K562 (cell line): Measurements from ENCODE around the gene QSOX2. TPM values are rescaled to one million over a fixed set of nuclear protein-coding genes. Genes with fewer than 3 reads are reported as not detected.

Experiments
- ATAC-seq: fragments of 200-7000 bp; cut with Tn5 transposase; 3 replicates; pipeline ENCODE4 v1.9.1; 2020; ENCODE audit warnings: moderate library complexity
- BruUV-seq: library from RNA; stranded (reverse); fragments of 400-500 nt; replicated peaks from 2 replicates; lab custom pipeline; 2021; lab: Mats Ljungman, UMichigan
- CTCF ChIA-PET: fragments of 300-600 bp; formaldehyde crosslinking; extraction: SDS; loops from one replicate; lab custom pipeline; 2021; ENCODE audit warnings: low intra/inter-chr PET ratio; lab: Yijun Ruan, JAX
- POLR2A ChIA-PET: fragments of 300-600, 350-650 bp; sonication (Branson Sonifier 250); formaldehyde crosslinking; extraction: SDS; loops from one replicate; lab custom pipeline; 2021; ENCODE audit warnings: antibody characterized with exemption, inconsistent platforms; lab: Yijun Ruan, JAX
- DNase-seq, 4 experiments: peaks; one replicate each; pipeline versions ENCODE4 v3.0.0 to v3.0.0-alpha.2; 2011 to 2018; ENCODE audit warnings: low spot score in 3 of 4, mixed read lengths in 3 of 4; ENCODE audit errors: extremely low read depth in 1 of 4
- FAIRE-seq: peaks from 2 replicates; lab custom pipeline; 2011; peaks lifted over from hg19 to GRCh38; lab: Jason Lieb, UNC
- H2AFZ ChIP-seq: 2 replicates; pipeline ENCODE4 v1.6.0; 2011; ENCODE audit warnings: low read depth, low read length, control low read depth, inconsistent platforms
- H3K27ac ChIP-seq: fragments of 200-600 bp; 3 replicates; pipeline ENCODE4 v1.8.0; 2011; ENCODE audit warnings: low read depth, mild to moderate bottlenecking, control low read depth, inconsistent platforms, low read length, moderate library complexity, mixed read lengths; ENCODE audit errors: extremely low read depth
- H3K27me3 ChIP-seq, 2 experiments: fragments of 300-600 bp in 1 of 2; 2 replicates in 1 of 2; 3 replicates in 1 of 2; pipeline versions ENCODE4 v1.6.0 to v1.8.0; 2011; ENCODE audit warnings: inconsistent platforms in 2 of 2, low read length in 2 of 2, mild to moderate bottlenecking in 1 of 2, mixed read lengths in 1 of 2, moderate library complexity in 1 of 2; ENCODE audit not compliant: control insufficient read depth in 2 of 2, insufficient read depth in 2 of 2
- H3K36me3 ChIP-seq: fragments of 300-600 bp; 3 replicates; pipeline ENCODE4 v1.8.0; 2011; ENCODE audit warnings: mild to moderate bottlenecking, low read length, inconsistent platforms; ENCODE audit not compliant: control insufficient read depth, insufficient read depth
- H3K4me1 ChIP-seq, 2 experiments: fragments of 200-600 bp in 1 of 2; replicated peaks in 1 of 2; 2 replicates in 1 of 2; 3 replicates in 1 of 2; pipeline versions ENCODE4 v1.5.1 to v1.8.0; 2011; ENCODE audit warnings: inconsistent platforms in 2 of 2, low read length in 2 of 2, mild to moderate bottlenecking in 1 of 2, mixed read lengths in 1 of 2, moderate library complexity in 1 of 2; ENCODE audit not compliant: control insufficient read depth in 2 of 2, insufficient read depth in 2 of 2
- H3K4me2 ChIP-seq: 2 replicates; pipeline ENCODE4 v1.6.1; 2011; ENCODE audit warnings: low read length, control low read depth, inconsistent platforms, mixed read lengths; ENCODE audit not compliant: insufficient read depth
- H3K4me3 ChIP-seq: fragments of 200-600 bp; sonication (generic), shearing (Covaris generic); 2 replicates; pipeline ENCODE4 v1.5.1; 2016; ENCODE audit warnings: control low read depth, inconsistent platforms
- H3K79me2 ChIP-seq: fragments of 200-600 bp; 3 replicates; pipeline ENCODE4 v1.8.0; 2011; ENCODE audit warnings: low read length, inconsistent platforms; ENCODE audit not compliant: control insufficient read depth, insufficient read depth
- H3K9ac ChIP-seq, 2 experiments: 2 replicates each; pipeline versions ENCODE4 v1.6.0 to v1.6.1; 2011; ENCODE audit warnings: low read depth in 2 of 2, low read length in 2 of 2, control low read depth in 1 of 2, inconsistent platforms in 1 of 2, mild to moderate bottlenecking in 1 of 2, mixed read lengths in 1 of 2; ENCODE audit not compliant: insufficient read depth in 1 of 2
- H3K9me1 ChIP-seq: one replicate; pipeline ENCODE4 v1.6.0; 2011; ENCODE audit warnings: inconsistent platforms, mild to moderate bottlenecking, low read length, moderate library complexity; ENCODE audit not compliant: control insufficient read depth, insufficient read depth
- H3K9me3 ChIP-seq: replicated peaks from 2 replicates; pipeline ENCODE4 v1.5.1; 2011; ENCODE audit warnings: low read depth, low read length, inconsistent platforms; ENCODE audit not compliant: control insufficient read depth, insufficient read depth
- H4K20me1 ChIP-seq: replicated peaks from 2 replicates; pipeline ENCODE4 v1.6.1; 2011; ENCODE audit warnings: low read length, inconsistent platforms, mixed read lengths; ENCODE audit not compliant: control insufficient read depth, insufficient read depth
- EZH2 ChIP-seq: IDR thresholded peaks from 2 replicates; pipeline ENCODE4 v1.6.1; 2012; ENCODE audit warnings: low read depth, mild to moderate bottlenecking, inconsistent platforms, low read length, borderline replicate concordance
- GATA2 ChIP-seq: sonication (generic); formaldehyde crosslinking; IDR thresholded peaks from 2 replicates; pipeline ENCODE4 v1.4.0; 2020; ENCODE audit warnings: mild to moderate bottlenecking, missing genetic modification reagents
- ILF3 ChIP-seq: fragments of 450-650 bp; IDR thresholded peaks from 2 replicates; pipeline ENCODE4 v1.6.1; 2018; ENCODE audit warnings: antibody characterized with exemption, mild to moderate bottlenecking, moderate library complexity, borderline replicate concordance
- RBM17 ChIP-seq: fragments of 200-400 bp; formaldehyde crosslinking; IDR thresholded peaks from 2 replicates; pipeline ENCODE4 v1.6.1; 2017; ENCODE audit warnings: low read depth, mild to moderate bottlenecking, low read length, borderline replicate concordance
- RCOR1 ChIP-seq, 2 experiments: IDR thresholded peaks; 2 replicates each; pipeline ENCODE4 v1.6.1; 2012; ENCODE audit warnings: low read depth in 2 of 2, low read length in 2 of 2, borderline replicate concordance in 1 of 2, improper control_type of control experiment in 1 of 2
- SMARCC2 ChIP-seq: fragments of 450-650 bp; IDR thresholded peaks from 2 replicates; pipeline ENCODE4 v1.6.1; 2017; ENCODE audit warnings: antibody characterized with exemption, moderate library complexity, mild to moderate bottlenecking, low read depth
- U2AF1 ChIP-seq: fragments of 200-400 bp; formaldehyde crosslinking; optimal IDR thresholded peaks from 2 replicates; pipeline ENCODE3; 2017; ENCODE audit warnings: mild to moderate bottlenecking, low read depth, low read length, moderate library complexity
- ZKSCAN8 ChIP-seq: fragments of 200-800 bp; sonication (Bioruptor generic); IDR thresholded peaks from 2 replicates; pipeline ENCODE4 v1.6.1; 2016; ENCODE audit warnings: missing genetic modification characterization, missing compliant biosample characterization
- ZNF76 ChIP-seq: fragments of 250-450 bp; sonication (Bioruptor Pico); IDR thresholded peaks from 2 replicates; pipeline ENCODE4 v1.4.0; 2020; ENCODE audit warnings: mild to moderate bottlenecking, moderate library complexity, borderline replicate concordance
- WGBS: fragments of 100-300 bp; shearing (Covaris generic); methylation state at CpG from one replicate; pipeline ENCODE4 v1.1.6; 2016; ENCODE audit warnings: low coverage, mixed read lengths; ENCODE audit not compliant: insufficient coverage; ENCODE audit errors: missing lambda C conversion rate; 5-methylcytosine and 5-hydroxymethylcytosine counted together
- in situ Hi-C: fragments of 300-500 bp; cut with MboI; formaldehyde crosslinking; loops from 4 replicates; pipeline ENCODE4 v1.15.0; 2018; ENCODE audit warnings: inconsistent platforms, mixed read lengths
- intact Hi-C: fragments of 100-400 bp; cut with micrococcal nuclease; formaldehyde crosslinking; loops from 2 replicates; pipeline ENCODE4 v1.14.2; 2022
- polyA plus RNA-seq, 8 experiments: library from polyadenylated mRNA; depleted of rRNA in 4 of 8; stranded (reverse) in 5 of 8; unstranded in 3 of 8; fragments of >200 nt; fragmentation: Nextera tagmentation in 2 of 8; fragmentation: Illumina TruSeq in 1 of 8; extraction: Ambion mirVana in 2 of 8; extraction: Trizol in 1 of 8; gene quantifications; 2 replicates each; pipeline versions ENCODE4 v1.2.1 to v1.2.3, GENCODE V29; 2011 to 2014; ENCODE audit warnings: inconsistent platforms in 1 of 8, missing spikeins in 1 of 8
- total RNA-seq, 7 experiments: library from RNA; depleted of rRNA in 6 of 7; stranded (reverse); fragments of >200 nt in 6 of 7; fragmentation: Illumina TruSeq in 2 of 7; extraction: Trizol in 2 of 7; gene quantifications; 2 replicates each; pipeline versions ENCODE4 v1.2.1 to v1.2.3, GENCODE V29; 2011 to 2021; ENCODE audit warnings: low replicate concordance in 1 of 7
- TF ChIP-seq, protein P1 (sequence below), 2 experiments: fragments of 250-450 bp in 1 of 2; fragments of 450-650 bp in 1 of 2; sonication (Bioruptor Pico) in 1 of 2; IDR thresholded peaks; 2 replicates each; pipeline versions ENCODE4 v1.6.1 to v1.8.0; 2016 to 2021; ENCODE audit warnings: mild to moderate bottlenecking in 2 of 2, moderate library complexity in 2 of 2, missing compliant biosample characterization in 1 of 2, missing genetic modification characterization in 1 of 2

QSOX2 gene
- total and polyA plus RNA-seq, 9 of the 15 experiments (the other 6 are each of a cell fraction or from before 2014, with no cell fraction given) = 0.51 to 23.7 (median 12.7) TPM

DNA sequence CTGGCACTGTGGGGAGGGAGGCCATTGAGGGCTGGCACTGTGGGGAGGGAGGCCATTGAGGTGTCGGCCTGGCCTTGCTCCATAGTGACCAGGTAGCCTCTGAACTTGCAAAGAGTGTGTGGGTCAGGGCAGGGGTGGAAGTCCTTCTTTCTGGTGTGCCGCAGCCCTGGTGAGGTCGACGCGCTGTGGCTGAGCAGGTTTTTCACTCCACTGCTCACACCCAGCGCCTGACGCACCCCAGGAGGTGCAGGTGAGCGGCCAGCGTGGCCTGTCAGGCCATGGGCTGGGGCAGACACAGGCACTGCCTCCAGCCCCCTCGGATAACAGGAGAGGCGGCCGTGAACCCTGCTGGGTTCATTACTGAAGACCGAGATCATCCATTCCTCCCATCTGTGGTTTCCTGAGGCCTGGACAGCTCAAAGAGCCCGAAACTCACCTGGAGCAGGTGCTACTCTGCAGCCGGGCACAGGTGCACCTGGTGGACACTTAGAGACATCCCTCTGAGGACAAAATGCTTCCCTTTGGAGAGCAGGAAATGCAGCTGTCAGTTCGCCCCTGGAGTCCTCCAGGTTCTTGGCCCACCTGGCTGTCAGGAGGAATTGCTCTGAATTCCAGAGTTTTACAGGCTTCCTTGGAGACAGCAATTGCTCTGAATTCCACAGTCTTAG, 73.1 kb downstream of the QSOX2 start:
- ATAC-seq = no peak
- H3K4me3 ChIP-seq = no peak overlapping the region
- TF ChIP-seq SMARCC2 = no peak
- no peak for TF ChIP-seq ZKSCAN8 (CRISPR knock-in tag)
- TF ChIP-seq EZH2 = no peak
- no peak for TF ChIP-seq RCOR1 (IDR thresholded peaks at IDR 0.05; ENCODE audit: borderline replicate concordance in 1 of 2, low read depth in 2 of 2, low read length in 2 of 2)
- no peak for TF ChIP-seq GATA2 (CRISPR knock-in tag)
- TF ChIP-seq ILF3 = no peak
- no peak for TF ChIP-seq ZNF76 (CRISPR knock-in tag)
- TF ChIP-seq U2AF1 = no peak
- no peak for TF ChIP-seq RBM17
- TF ChIP-seq, protein P1, sequence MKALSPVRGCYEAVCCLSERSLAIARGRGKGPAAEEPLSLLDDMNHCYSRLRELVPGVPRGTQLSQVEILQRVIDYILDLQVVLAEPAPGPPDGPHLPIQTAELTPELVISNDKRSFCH (CRISPR knock-in tag; IDR thresholded peaks at IDR 0.05) = no peak
- TF ChIP-seq, protein P1 (tag; IDR thresholded peaks at IDR 0.05) = no peak
- peaks cover 0 to 30% of the 10 kb centered on the region in 2 experiments; a peak in 2 of 5 replicates for H3K4me1 ChIP-seq
- H3K27me3 ChIP-seq = peaks cover 23 to 55% of the 10 kb centered on the region in 2 experiments; a peak in 4 of 5 replicates
- 12% methylated on average over 16 of the region's 16 CpGs for WGBS
- no peaks in the 10 kb centered on the region for H3K9me1 ChIP-seq
- in situ Hi-C loops = loop anchor here (5.0 kb wide), 1 partner anchor 95 kb away; no protein-coding TSS in a partner anchor
- DNase-seq = no peak
- H3K36me3 ChIP-seq = no peaks in the 10 kb centered on the region
- H3K27ac ChIP-seq = no peak overlapping the region
- no peak overlapping the region for H2AFZ ChIP-seq
- BruUV-seq = no TSS peak
- H3K9me3 ChIP-seq = no peaks in the 10 kb centered on the region
- 0 out of 2 replicates have a peak, but pooled peaks cover 5% of the 10 kb centered on the region for H4K20me1 ChIP-seq
- intact Hi-C loops = no loop called here
- POLR2A ChIA-PET = no interaction called here
- no peaks in the 10 kb centered on the region for H3K79me2 ChIP-seq
- no peak for FAIRE-seq
- no peak overlapping the region for H3K9ac ChIP-seq
- CTCF ChIA-PET = no interaction called here
- no peak overlapping the region for H3K4me2 ChIP-seq
